Tibial nerve (tissue), 4 donors: Measurements from ENCODE around the gene CORO2B. TPM values are rescaled to one million over a fixed set of nuclear protein-coding genes. Genes with fewer than 3 reads are reported as not detected.

Source experiments
- DNase-seq, 2 donors: peaks; one replicate each; pipeline ENCODE4 v3.0.0-alpha.2; 2019; ENCODE audit warnings: low spot score in 2 of 2
- H3K27ac ChIP-seq, 4 donors: fragments of 200-600 bp; sonication (generic) in 3 of 4; one replicate each; pipeline ENCODE4 v1.5.1; 2017 to 2019; ENCODE audit warnings: mild to moderate bottlenecking in 1 of 4
- H3K27me3 ChIP-seq, 2 donors: fragments of 200-600 bp; sonication (generic) in 1 of 2; one replicate each; pipeline versions ENCODE4 v1.5.1 to v1.6.0; 2017 to 2019
- H3K36me3 ChIP-seq, 3 donors: fragments of 200-600 bp; sonication (generic); one replicate each; pipeline ENCODE4 v1.5.1; 2018 to 2019
- H3K4me1 ChIP-seq, 4 donors: fragments of 200-600 bp; sonication (generic) in 3 of 4; one replicate each; pipeline ENCODE4 v1.5.1; 2017 to 2019
- H3K4me3 ChIP-seq, 4 donors: fragments of 200-600 bp; sonication (generic) in 3 of 4; one replicate each; pipeline ENCODE4 v1.5.1; 2017 to 2019; ENCODE audit warnings: mild to moderate bottlenecking in 1 of 4, moderate library complexity in 1 of 4
- H3K9me3 ChIP-seq, 4 donors: fragments of 200-600 bp; sonication (generic) in 3 of 4; one replicate each; pipeline ENCODE4 v1.5.1; 2017 to 2019
- CTCF ChIP-seq, 5 experiments: fragments of 200-600 bp in 3 of 5; fragments of 450-650 bp in 2 of 5; sonication (generic) in 3 of 5; IDR thresholded peaks; one replicate each; pipeline ENCODE4 v1.5.1; 2016 to 2019; ENCODE audit warnings: antibody characterized with exemption in 5 of 5, mild to moderate bottlenecking in 3 of 5, moderate library complexity in 2 of 5
- EP300 ChIP-seq, 2 donors: sonication (generic); formaldehyde crosslinking; IDR thresholded peaks; one replicate each; pipeline ENCODE4 v1.6.1; 2017; ENCODE audit warnings: antibody characterized with exemption in 2 of 2, mild to moderate bottlenecking in 1 of 2
- POLR2A ChIP-seq, 2 donors: fragments of 450-650 bp; IDR thresholded peaks; one replicate each; pipeline ENCODE4 v1.6.1; 2017; ENCODE audit warnings: antibody characterized with exemption in 2 of 2, mild to moderate bottlenecking in 2 of 2, moderate library complexity in 2 of 2
- WGBS, 2 donors: methylation state at CpG; one replicate each; pipeline ENCODE4 v1.1.5; 2018; 5-methylcytosine and 5-hydroxymethylcytosine counted together
- total RNA-seq, 4 donors: library from RNA; depleted of rRNA; stranded (reverse); fragments of >200 nt; gene quantifications; one replicate each; pipeline ENCODE4 v1.1.0, GENCODE V29; 2016

The CORO2B gene
- total RNA-seq, 4 donors from 2014 or later, result 6.3 to 12.6 (median 9.6) TPM

GRCh38 chr15:68620721-68621527, 42.1 kb downstream of the CORO2B start:
- peaks cover 0 to 80% (median 45%) of the 10 kb centered on the region in 4 donors for H3K4me1 ChIP-seq
- peak; percentile 93 for DNase-seq
- H3K36me3 ChIP-seq, result no peaks in the 10 kb centered on the region
- H3K4me3 ChIP-seq, result no peak overlapping the region
- TF ChIP-seq EP300 (IDR thresholded peaks at IDR 0.05) (peak in 1 of 2 donors; percentile 95), CTCF (IDR thresholded peaks at IDR 0.05) (peak in 1 of 5 experiments; percentile 16), POLR2A (IDR thresholded peaks at IDR 0.05) (peak; percentile 20 to 37)
- 25 to 48% methylated on average over 19 of the region's 19 CpGs for WGBS, 2 donors
- no peaks in the 10 kb centered on the region for H3K27me3 ChIP-seq
- H3K27ac ChIP-seq, result peak overlapping the region; percentile 54 to 90 (median 82)
- H3K9me3 ChIP-seq, result no peaks in the 10 kb centered on the region

- Histone ChIP-seq H3K36me3 (no peaks in the 10 kb centered on the region), H3K4me3 (no peak overlapping the region), H3K4me1 (peaks cover 0 to 80% (median 42%) of the 10 kb centered on the region in 4 donors), H3K9me3 (no peaks in the 10 kb centered on the region), H3K27ac (peak overlapping the region; percentile 30 to 90 (median 82)), H3K27me3 (no peaks in the 10 kb centered on the region)
- 74 to 91% methylated on average over 1 of the region's 1 CpG for WGBS, 2 donors
- TF ChIP-seq CTCF (IDR thresholded peaks at IDR 0.05) (no peak), EP300 (IDR thresholded peaks at IDR 0.05) (no peak), POLR2A (IDR thresholded peaks at IDR 0.05) (no peak)
- no peak for DNase-seq
These were observed 42.7 kb downstream of the CORO2B start for GRCh38 chr15:68621535-68621934.

- Histone ChIP-seq H3K4me1 (peaks cover 0 to 76% (median 36%) of the 10 kb centered on the region in 4 donors), H3K4me3 (no peak overlapping the region), H3K27ac (peak overlapping the region in 3 of 4 donors; percentile 40 to 90 (median 88)), H3K27me3 (no peaks in the 10 kb centered on the region), H3K9me3 (no peaks in the 10 kb centered on the region), H3K36me3 (no peaks in the 10 kb centered on the region)
- TF ChIP-seq POLR2A (IDR thresholded peaks at IDR 0.05), result no peak
- no peak for TF ChIP-seq CTCF (IDR thresholded peaks at IDR 0.05)
- TF ChIP-seq EP300 (IDR thresholded peaks at IDR 0.05), result no peak
- no peak for DNase-seq
- 24 to 29% methylated on average over 8 to 11 of the region's 13 CpGs for WGBS, 2 donors
These were observed 44.6 kb downstream of the CORO2B start for GRCh38 chr15:68623301-68623892.

- DNase-seq, result no peak
- Histone ChIP-seq H3K9me3 (no peaks in the 10 kb centered on the region), H3K4me3 (no peak overlapping the region), H3K27me3 (no peaks in the 10 kb centered on the region), H3K27ac (peak overlapping the region in 1 of 4 donors; percentile 20), H3K36me3 (no peaks in the 10 kb centered on the region), H3K4me1 (peaks cover 0 to 59% (median 24%) of the 10 kb centered on the region in 4 donors)
- TF ChIP-seq CTCF (IDR thresholded peaks at IDR 0.05) (no peak), EP300 (IDR thresholded peaks at IDR 0.05) (no peak), POLR2A (IDR thresholded peaks at IDR 0.05) (no peak)
- 71 to 73% methylated on average over 4 of the region's 4 CpGs for WGBS, 2 donors
These were observed 47.1 kb downstream of the CORO2B start for GRCh38 chr15:68625853-68626252.

GRCh38 chr15:68626283-68626682, 47.5 kb downstream of the CORO2B start:
- WGBS, 2 donors, result 42 to 61% methylated on average over 3 of the region's 3 CpGs
- Histone ChIP-seq H3K4me3 (no peak overlapping the region), H3K27me3 (no peaks in the 10 kb centered on the region), H3K27ac (peak overlapping the region in 1 of 4 donors; percentile 20), H3K9me3 (no peaks in the 10 kb centered on the region), H3K36me3 (no peaks in the 10 kb centered on the region), H3K4me1 (peaks cover 0 to 54% (median 20%) of the 10 kb centered on the region in 4 donors)
- TF ChIP-seq POLR2A (IDR thresholded peaks at IDR 0.05) (no peak), EP300 (IDR thresholded peaks at IDR 0.05) (no peak), CTCF (IDR thresholded peaks at IDR 0.05) (no peak)
- no peak for DNase-seq
